NT2/D1 (cell line): Measurements from ENCODE around the gene ARPP21.

ENCODE experiments used
- SUZ12 ChIP-seq: IDR thresholded peaks from 2 replicates; pipeline ENCODE4 v1.6.1; 2011; ENCODE audit not compliant: insufficient read length, insufficient read depth; ENCODE audit errors: extremely low read depth
- YY1 ChIP-seq: IDR thresholded peaks from 2 replicates; pipeline ENCODE4 v1.6.1; 2011; ENCODE audit not compliant: insufficient read length, insufficient read depth
- ZNF274 ChIP-seq: IDR thresholded peaks from 2 replicates; pipeline ENCODE4 v1.6.1; 2011; ENCODE audit warnings: mild to moderate bottlenecking, low read depth, low read length

- TF ChIP-seq YY1 (no peak), ZNF274 (no peak), SUZ12 (no peak)
Observed at GRCh38 chr3:35781558-35781957, 142.2 kb downstream of the ARPP21 start.
